GM23338 (cell line): ENCODE results near the gene CGNL1. TPM values are rescaled to one million over a fixed set of nuclear protein-coding genes. Genes with fewer than 3 reads are reported as not detected.

Source experiments
- ATAC-seq: fragments of 200-7000 bp; cut with Tn5 transposase; 3 replicates; pipeline ENCODE4 v1.9.1; 2020
- DNase-seq: peaks from one replicate; pipeline ENCODE4 v3.0.0-alpha.2; 2015; ENCODE audit warnings: low spot score
- H2AFZ ChIP-seq: fragments of 200-600 bp; sonication (generic); 2 replicates; pipeline ENCODE4 v1.8.0; 2016; ENCODE audit warnings: antibody characterized with exemption, mild to moderate bottlenecking, moderate library complexity
- H3F3A ChIP-seq: fragments of 200-600 bp; sonication (generic); replicated peaks from 2 replicates; pipeline ENCODE4 v1.8.0; 2017; ENCODE audit warnings: antibody characterized with exemption, mixed run types, low read depth
- H3K27ac ChIP-seq: fragments of 200-600 bp; sonication (generic); 2 replicates; pipeline ENCODE4 v1.6.1; 2016; ENCODE audit warnings: low read depth
- H3K27me3 ChIP-seq: fragments of 200-600 bp; sonication (generic); 2 replicates; pipeline ENCODE4 v1.8.0; 2016; ENCODE audit warnings: mild to moderate bottlenecking, mixed run types, moderate library complexity; ENCODE audit not compliant: insufficient read depth
- H3K36me3 ChIP-seq: fragments of 200-600 bp; sonication (generic); 2 replicates; pipeline ENCODE4 v1.8.0; 2016; ENCODE audit warnings: mild to moderate bottlenecking; ENCODE audit not compliant: insufficient read depth
- H3K4me1 ChIP-seq: fragments of 200-600 bp; sonication (generic); 2 replicates; pipeline ENCODE4 v1.8.0; 2016; ENCODE audit warnings: mild to moderate bottlenecking, moderate library complexity; ENCODE audit not compliant: insufficient read depth
- H3K4me2 ChIP-seq: fragments of 200-600 bp; sonication (generic); 2 replicates; pipeline ENCODE4 v1.7.1; 2017; ENCODE audit warnings: mixed run types
- H3K4me3 ChIP-seq: fragments of 200-600 bp; sonication (generic); 2 replicates; pipeline ENCODE4 v1.6.1; 2016; ENCODE audit warnings: mixed run types
- H3K79me2 ChIP-seq: fragments of 200-600 bp; sonication (generic); replicated peaks from 2 replicates; pipeline ENCODE4 v1.8.0; 2017; ENCODE audit warnings: mild to moderate bottlenecking; ENCODE audit not compliant: insufficient read depth
- H3K9me2 ChIP-seq: fragments of 200-600 bp; sonication (generic); 2 replicates; pipeline ENCODE4 v1.8.0; 2017; ENCODE audit not compliant: insufficient read depth
- H4K20me1 ChIP-seq: fragments of 200-600 bp; sonication (generic); replicated peaks from 2 replicates; pipeline ENCODE4 v1.8.0; 2017; ENCODE audit warnings: mild to moderate bottlenecking; ENCODE audit not compliant: insufficient read depth
- H3K27ac Mint-ChIP-seq: 2 replicates; pipeline ENCODE4 v1.8.0; 2020; ENCODE audit warnings: inconsistent platforms, mild to moderate bottlenecking, moderate library complexity, mixed read lengths
- H3K27me3 Mint-ChIP-seq: 3 replicates; pipeline ENCODE4 v1.8.0; 2022; ENCODE audit warnings: low read depth, mild to moderate bottlenecking, moderate library complexity, mixed read lengths, inconsistent platforms; ENCODE audit not compliant: insufficient read depth, poor library complexity
- H3K36me3 Mint-ChIP-seq: 3 replicates; pipeline ENCODE4 v1.8.0; 2021; ENCODE audit warnings: low read depth, mild to moderate bottlenecking, inconsistent platforms, moderate library complexity, mixed read lengths
- H3K4me1 Mint-ChIP-seq: 3 replicates; pipeline ENCODE4 v1.8.0; 2020; ENCODE audit warnings: mild to moderate bottlenecking, inconsistent platforms, mixed read lengths
- H3K4me3 Mint-ChIP-seq: 3 replicates; pipeline ENCODE4 v1.8.0; 2021; ENCODE audit warnings: moderate library complexity, mild to moderate bottlenecking, inconsistent platforms, mixed read lengths
- H3K9me3 Mint-ChIP-seq: 3 replicates; pipeline ENCODE4 v1.8.0; 2020; ENCODE audit warnings: moderate library complexity, mild to moderate bottlenecking, inconsistent platforms, mixed read lengths
- CREB1 ChIP-seq: fragments of 250-450 bp; sonication (Bioruptor Pico); IDR thresholded peaks from 2 replicates; pipeline ENCODE4 v1.5.0; 2020; ENCODE audit warnings: low read depth, mild to moderate bottlenecking, moderate library complexity
- EZH2 ChIP-seq: fragments of 200-600 bp; sonication (generic); IDR thresholded peaks from one replicate; pipeline ENCODE4 v1.8.0; 2017; ENCODE audit warnings: antibody characterized with exemption, mild to moderate bottlenecking, low read depth; ENCODE audit not compliant: unreplicated experiment
- EZH2phosphoT487 ChIP-seq: fragments of 200-600 bp; sonication (generic); IDR thresholded peaks from one replicate; pipeline ENCODE4 v1.8.1; 2018; ENCODE audit warnings: antibody characterized with exemption; ENCODE audit not compliant: unreplicated experiment
- JUNB ChIP-seq: IDR thresholded peaks from one replicate; pipeline ENCODE4 v1.6.1; 2016; ENCODE audit warnings: antibody characterized with exemption; ENCODE audit not compliant: unreplicated experiment
- NANOG ChIP-seq: IDR thresholded peaks from 2 replicates; pipeline ENCODE4 v1.6.1; 2016; ENCODE audit warnings: antibody characterized with exemption, borderline replicate concordance
- POLR2AphosphoS5 ChIP-seq: IDR thresholded peaks from 2 replicates; pipeline ENCODE4 v1.6.1; 2016; ENCODE audit warnings: antibody characterized with exemption, low read depth
- ZNF331 ChIP-seq: fragments of 250-450 bp; sonication (Bioruptor Pico); IDR thresholded peaks from 2 replicates; pipeline ENCODE4 v1.5.0; 2020; ENCODE audit warnings: low read depth, mild to moderate bottlenecking, moderate library complexity
- polyA plus RNA-seq: library from polyadenylated mRNA; unstranded; fragments of >200 nt; fragmentation: Nextera tagmentation; extraction: Ambion mirVana; gene quantifications from 2 replicates; pipeline ENCODE4 v1.2.1, GENCODE V29; 2016
- total RNA-seq: library from RNA; depleted of rRNA; stranded (reverse); fragments of >200 nt; shearing (Covaris generic); gene quantifications from 2 replicates; pipeline ENCODE4 v1.2.3, GENCODE V29; 2014
- TF ChIP-seq, protein P1 (sequence below): IDR thresholded peaks from 2 replicates; pipeline ENCODE4 v1.6.1; 2016; ENCODE audit warnings: antibody characterized with exemption
- TF ChIP-seq, protein P2 (sequence below), 2 experiments: fragments of 200-600 bp in 1 of 2; sonication (generic) in 1 of 2; conservative IDR thresholded peaks; 2 replicates each; pipeline versions ENCODE4 v1.5.1 to v1.6.1; 2016 to 2017; ENCODE audit warnings: antibody characterized with exemption in 2 of 2, low read depth in 2 of 2, mild to moderate bottlenecking in 2 of 2, moderate library complexity in 1 of 2
- TF ChIP-seq, protein P3 (sequence below): IDR thresholded peaks from one replicate; pipeline ENCODE4 v1.6.1; 2018; ENCODE audit warnings: antibody characterized with exemption; ENCODE audit not compliant: unreplicated experiment
- TF ChIP-seq, protein P4 (sequence below): fragments of 250-450 bp; sonication (Bioruptor Pico); IDR thresholded peaks from 2 replicates; pipeline ENCODE4 v1.5.0; 2020; ENCODE audit warnings: mild to moderate bottlenecking, moderate library complexity

CGNL1 gene
- total and polyA plus RNA-seq, 2 experiments from 2014 or later, result 20.0 to 57.8 TPM

DNA sequence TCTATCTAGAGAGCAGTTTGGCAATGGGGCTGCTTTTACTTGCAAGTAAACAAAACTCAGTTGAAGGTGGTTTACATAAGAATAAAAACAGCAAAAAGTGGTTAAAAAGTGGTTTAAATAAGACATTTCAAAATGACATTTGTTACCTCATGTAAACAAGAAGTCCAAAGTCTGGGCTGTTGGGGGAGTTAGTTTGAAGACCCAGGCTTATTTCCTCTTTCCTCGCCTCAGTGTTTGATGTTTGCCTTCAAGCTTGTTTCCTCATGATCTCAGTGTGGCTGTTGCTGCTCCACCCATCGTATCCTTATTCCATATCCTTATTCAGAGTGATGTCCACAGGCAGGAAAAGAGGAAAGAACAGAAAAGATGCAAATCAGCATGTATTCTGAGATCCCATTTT lies 15.2 kb downstream of the CGNL1 start (continued):
- TF ChIP-seq, protein P1, sequence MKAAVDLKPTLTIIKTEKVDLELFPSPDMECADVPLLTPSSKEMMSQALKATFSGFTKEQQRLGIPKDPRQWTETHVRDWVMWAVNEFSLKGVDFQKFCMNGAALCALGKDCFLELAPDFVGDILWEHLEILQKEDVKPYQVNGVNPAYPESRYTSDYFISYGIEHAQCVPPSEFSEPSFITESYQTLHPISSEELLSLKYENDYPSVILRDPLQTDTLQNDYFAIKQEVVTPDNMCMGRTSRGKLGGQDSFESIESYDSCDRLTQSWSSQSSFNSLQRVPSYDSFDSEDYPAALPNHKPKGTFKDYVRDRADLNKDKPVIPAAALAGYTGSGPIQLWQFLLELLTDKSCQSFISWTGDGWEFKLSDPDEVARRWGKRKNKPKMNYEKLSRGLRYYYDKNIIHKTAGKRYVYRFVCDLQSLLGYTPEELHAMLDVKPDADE, result no peak
- TF ChIP-seq EZH2phosphoT487, result no peak

DNA sequence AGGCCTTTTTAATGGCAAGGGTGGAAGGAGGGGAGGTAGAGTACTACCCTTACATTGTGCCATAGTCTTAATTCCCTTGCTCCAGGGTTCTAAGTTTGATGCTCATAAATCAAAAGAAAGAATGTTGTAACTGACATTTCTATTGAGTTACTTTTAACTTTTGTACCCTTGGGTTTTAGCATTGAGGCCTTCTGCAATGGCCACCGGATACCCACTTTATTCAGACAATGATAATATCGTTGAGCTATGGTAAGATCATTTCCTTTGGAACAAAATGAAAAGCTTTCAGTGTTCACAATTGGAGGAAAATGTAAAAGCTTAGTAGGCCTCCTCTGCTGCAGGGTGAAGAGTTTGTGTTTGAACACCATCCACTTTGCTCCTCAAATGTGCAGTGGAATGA lies 16.8 kb downstream of the CGNL1 start:
- no peaks in the 10 kb centered on the region for H3K36me3 ChIP-seq
- peaks cover 4% of the 10 kb centered on the region; the same call in 1 of the 2 replicates for H4K20me1 ChIP-seq
- no peak overlapping the region for H3K4me3 ChIP-seq
- H3K36me3 Mint-ChIP-seq, result peaks cover 40% of the 10 kb centered on the region
- no peak overlapping the region for H3K4me2 ChIP-seq
- no peak overlapping the region for H2AFZ ChIP-seq
- H3K4me3 Mint-ChIP-seq, result no peak overlapping the region
- H3K9me3 Mint-ChIP-seq, result no peaks in the 10 kb centered on the region
- H3K4me1 ChIP-seq, result peaks cover 32% of the 10 kb centered on the region
- no peak overlapping the region for H3K27ac Mint-ChIP-seq
- ATAC-seq (no peak), DNase-seq (no peak)
- H3K9me2 ChIP-seq, result no peaks in the 10 kb centered on the region
- peaks cover 8% of the 10 kb centered on the region for H3F3A ChIP-seq
- H3K27me3 Mint-ChIP-seq, result no peaks in the 10 kb centered on the region
- no peak overlapping the region for H3K27ac ChIP-seq
- peaks cover 100% of the 10 kb centered on the region for H3K79me2 ChIP-seq
- no peaks in the 10 kb centered on the region for H3K27me3 ChIP-seq
- peaks cover 39% of the 10 kb centered on the region for H3K4me1 Mint-ChIP-seq
- TF ChIP-seq CREB1 (CRISPR knock-in tag) (no peak), POLR2AphosphoS5 (no peak), JUNB (no peak), ZNF331 (no peak), EZH2 (no peak), NANOG (no peak), EZH2phosphoT487 (no peak)
- TF ChIP-seq, protein P2, sequence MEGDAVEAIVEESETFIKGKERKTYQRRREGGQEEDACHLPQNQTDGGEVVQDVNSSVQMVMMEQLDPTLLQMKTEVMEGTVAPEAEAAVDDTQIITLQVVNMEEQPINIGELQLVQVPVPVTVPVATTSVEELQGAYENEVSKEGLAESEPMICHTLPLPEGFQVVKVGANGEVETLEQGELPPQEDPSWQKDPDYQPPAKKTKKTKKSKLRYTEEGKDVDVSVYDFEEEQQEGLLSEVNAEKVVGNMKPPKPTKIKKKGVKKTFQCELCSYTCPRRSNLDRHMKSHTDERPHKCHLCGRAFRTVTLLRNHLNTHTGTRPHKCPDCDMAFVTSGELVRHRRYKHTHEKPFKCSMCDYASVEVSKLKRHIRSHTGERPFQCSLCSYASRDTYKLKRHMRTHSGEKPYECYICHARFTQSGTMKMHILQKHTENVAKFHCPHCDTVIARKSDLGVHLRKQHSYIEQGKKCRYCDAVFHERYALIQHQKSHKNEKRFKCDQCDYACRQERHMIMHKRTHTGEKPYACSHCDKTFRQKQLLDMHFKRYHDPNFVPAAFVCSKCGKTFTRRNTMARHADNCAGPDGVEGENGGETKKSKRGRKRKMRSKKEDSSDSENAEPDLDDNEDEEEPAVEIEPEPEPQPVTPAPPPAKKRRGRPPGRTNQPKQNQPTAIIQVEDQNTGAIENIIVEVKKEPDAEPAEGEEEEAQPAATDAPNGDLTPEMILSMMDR (conservative IDR thresholded peaks at IDR 0.05; ENCODE audit: low read depth in 2 of 2), result no peak
- TF ChIP-seq, protein P3, sequence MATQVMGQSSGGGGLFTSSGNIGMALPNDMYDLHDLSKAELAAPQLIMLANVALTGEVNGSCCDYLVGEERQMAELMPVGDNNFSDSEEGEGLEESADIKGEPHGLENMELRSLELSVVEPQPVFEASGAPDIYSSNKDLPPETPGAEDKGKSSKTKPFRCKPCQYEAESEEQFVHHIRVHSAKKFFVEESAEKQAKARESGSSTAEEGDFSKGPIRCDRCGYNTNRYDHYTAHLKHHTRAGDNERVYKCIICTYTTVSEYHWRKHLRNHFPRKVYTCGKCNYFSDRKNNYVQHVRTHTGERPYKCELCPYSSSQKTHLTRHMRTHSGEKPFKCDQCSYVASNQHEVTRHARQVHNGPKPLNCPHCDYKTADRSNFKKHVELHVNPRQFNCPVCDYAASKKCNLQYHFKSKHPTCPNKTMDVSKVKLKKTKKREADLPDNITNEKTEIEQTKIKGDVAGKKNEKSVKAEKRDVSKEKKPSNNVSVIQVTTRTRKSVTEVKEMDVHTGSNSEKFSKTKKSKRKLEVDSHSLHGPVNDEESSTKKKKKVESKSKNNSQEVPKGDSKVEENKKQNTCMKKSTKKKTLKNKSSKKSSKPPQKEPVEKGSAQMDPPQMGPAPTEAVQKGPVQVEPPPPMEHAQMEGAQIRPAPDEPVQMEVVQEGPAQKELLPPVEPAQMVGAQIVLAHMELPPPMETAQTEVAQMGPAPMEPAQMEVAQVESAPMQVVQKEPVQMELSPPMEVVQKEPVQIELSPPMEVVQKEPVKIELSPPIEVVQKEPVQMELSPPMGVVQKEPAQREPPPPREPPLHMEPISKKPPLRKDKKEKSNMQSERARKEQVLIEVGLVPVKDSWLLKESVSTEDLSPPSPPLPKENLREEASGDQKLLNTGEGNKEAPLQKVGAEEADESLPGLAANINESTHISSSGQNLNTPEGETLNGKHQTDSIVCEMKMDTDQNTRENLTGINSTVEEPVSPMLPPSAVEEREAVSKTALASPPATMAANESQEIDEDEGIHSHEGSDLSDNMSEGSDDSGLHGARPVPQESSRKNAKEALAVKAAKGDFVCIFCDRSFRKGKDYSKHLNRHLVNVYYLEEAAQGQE, result no peak
- TF ChIP-seq, protein P4, sequence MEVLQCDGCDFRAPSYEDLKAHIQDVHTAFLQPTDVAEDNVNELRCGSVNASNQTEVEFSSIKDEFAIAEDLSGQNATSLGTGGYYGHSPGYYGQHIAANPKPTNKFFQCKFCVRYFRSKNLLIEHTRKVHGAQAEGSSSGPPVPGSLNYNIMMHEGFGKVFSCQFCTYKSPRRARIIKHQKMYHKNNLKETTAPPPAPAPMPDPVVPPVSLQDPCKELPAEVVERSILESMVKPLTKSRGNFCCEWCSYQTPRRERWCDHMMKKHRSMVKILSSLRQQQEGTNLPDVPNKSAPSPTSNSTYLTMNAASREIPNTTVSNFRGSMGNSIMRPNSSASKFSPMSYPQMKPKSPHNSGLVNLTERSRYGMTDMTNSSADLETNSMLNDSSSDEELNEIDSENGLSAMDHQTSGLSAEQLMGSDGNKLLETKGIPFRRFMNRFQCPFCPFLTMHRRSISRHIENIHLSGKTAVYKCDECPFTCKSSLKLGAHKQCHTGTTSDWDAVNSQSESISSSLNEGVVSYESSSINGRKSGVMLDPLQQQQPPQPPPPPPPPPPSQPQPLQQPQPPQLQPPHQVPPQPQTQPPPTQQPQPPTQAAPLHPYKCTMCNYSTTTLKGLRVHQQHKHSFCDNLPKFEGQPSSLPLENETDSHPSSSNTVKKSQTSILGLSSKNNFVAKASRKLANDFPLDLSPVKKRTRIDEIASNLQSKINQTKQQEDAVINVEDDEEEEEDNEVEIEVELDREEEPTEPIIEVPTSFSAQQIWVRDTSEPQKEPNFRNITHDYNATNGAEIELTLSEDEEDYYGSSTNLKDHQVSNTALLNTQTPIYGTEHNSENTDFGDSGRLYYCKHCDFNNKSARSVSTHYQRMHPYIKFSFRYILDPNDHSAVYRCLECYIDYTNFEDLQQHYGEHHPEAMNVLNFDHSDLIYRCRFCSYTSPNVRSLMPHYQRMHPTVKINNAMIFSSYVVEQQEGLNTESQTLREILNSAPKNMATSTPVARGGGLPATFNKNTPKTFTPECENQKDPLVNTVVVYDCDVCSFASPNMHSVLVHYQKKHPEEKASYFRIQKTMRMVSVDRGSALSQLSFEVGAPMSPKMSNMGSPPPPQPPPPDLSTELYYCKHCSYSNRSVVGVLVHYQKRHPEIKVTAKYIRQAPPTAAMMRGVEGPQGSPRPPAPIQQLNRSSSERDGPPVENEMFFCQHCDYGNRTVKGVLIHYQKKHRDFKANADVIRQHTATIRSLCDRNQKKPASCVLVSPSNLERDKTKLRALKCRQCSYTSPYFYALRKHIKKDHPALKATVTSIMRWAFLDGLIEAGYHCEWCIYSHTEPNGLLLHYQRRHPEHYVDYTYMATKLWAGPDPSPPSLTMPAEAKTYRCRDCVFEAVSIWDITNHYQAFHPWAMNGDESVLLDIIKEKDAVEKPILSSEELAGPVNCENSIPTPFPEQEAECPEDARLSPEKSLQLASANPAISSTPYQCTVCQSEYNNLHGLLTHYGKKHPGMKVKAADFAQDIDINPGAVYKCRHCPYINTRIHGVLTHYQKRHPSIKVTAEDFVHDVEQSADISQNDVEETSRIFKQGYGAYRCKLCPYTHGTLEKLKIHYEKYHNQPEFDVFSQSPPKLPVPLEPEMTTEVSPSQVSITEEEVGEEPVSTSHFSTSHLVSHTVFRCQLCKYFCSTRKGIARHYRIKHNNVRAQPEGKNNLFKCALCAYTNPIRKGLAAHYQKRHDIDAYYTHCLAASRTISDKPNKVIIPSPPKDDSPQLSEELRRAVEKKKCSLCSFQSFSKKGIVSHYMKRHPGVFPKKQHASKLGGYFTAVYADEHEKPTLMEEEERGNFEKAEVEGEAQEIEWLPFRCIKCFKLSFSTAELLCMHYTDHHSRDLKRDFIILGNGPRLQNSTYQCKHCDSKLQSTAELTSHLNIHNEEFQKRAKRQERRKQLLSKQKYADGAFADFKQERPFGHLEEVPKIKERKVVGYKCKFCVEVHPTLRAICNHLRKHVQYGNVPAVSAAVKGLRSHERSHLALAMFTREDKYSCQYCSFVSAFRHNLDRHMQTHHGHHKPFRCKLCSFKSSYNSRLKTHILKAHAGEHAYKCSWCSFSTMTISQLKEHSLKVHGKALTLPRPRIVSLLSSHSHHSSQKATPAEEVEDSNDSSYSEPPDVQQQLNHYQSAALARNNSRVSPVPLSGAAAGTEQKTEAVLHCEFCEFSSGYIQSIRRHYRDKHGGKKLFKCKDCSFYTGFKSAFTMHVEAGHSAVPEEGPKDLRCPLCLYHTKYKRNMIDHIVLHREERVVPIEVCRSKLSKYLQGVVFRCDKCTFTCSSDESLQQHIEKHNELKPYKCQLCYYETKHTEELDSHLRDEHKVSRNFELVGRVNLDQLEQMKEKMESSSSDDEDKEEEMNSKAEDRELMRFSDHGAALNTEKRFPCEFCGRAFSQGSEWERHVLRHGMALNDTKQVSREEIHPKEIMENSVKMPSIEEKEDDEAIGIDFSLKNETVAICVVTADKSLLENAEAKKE (CRISPR knock-in tag), result no peak
